ENCODE results near the gene GZF1.

DNA sequence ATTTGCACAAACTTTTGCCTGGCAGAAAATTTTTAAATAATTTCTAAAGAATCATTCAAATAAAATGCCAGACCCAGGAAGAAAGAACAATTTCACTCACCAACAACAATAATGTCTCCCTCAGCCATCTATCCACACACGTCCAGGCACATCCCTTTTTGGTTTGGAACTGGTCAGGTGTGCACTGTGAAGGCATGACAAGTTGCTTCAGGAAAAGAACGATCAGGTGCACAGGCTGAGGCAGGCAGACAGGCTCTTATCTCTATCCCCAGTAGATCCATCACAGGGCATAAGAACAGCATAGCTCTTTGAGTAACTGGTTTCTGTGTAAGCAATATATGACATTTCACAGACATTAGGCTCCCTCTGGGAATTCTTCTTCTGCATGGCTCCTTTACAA lies 29.5 kb upstream of the GZF1 start:
- TF ChIP-seq POLR2AphosphoS5 (IDR thresholded peaks at IDR 0.05; ENCODE audit: low read depth, low read length) (no peak), POLR2A (IDR thresholded peaks at IDR 0.05; ENCODE audit: low read depth, low read length) (no peak)
